Measurements from ENCODE around the gene GIPC1. TPM values are rescaled to one million over a fixed set of nuclear protein-coding genes. Genes with fewer than 3 reads are reported as not detected.

Gene GIPC1
- total and polyA plus RNA-seq, 9 of the 15 experiments (the other 6 are each of a cell fraction or from before 2014, with no cell fraction given), result 0.49 to 54.7 (median 24.8) TPM

GRCh38 chr19:14516746-14517438, 21.0 kb upstream of the GIPC1 start (continued):
- TF ChIP-seq MAZ (CRISPR knock-in tag; conservative IDR thresholded peaks at IDR 0.05 in 1 of 2, IDR thresholded peaks at IDR 0.05 in 1 of 2), result peak in 1 of 2 experiments; percentile 29; a peak in 1 of 4 replicates
- peak; percentile 35; the same call in 1 of the 2 replicates for TF ChIP-seq RREB1 (CRISPR knock-in tag; IDR thresholded peaks at IDR 0.05)
- peak; percentile 7 to 44; a peak in 1 of 4 replicates for TF ChIP-seq SIN3A (IDR thresholded peaks at IDR 0.05; ENCODE audit: borderline replicate concordance in 2 of 2, control insufficient read depth in 1 of 2, low read depth in 2 of 2, low read length in 2 of 2)
- no peak for TF ChIP-seq ETV6 (IDR thresholded peaks at IDR 0.05; ENCODE audit: borderline replicate concordance in 1 of 2, low read depth in 2 of 2, low read length in 1 of 2)
- TF ChIP-seq ETV6 (CRISPR knock-in tag; IDR thresholded peaks at IDR 0.05; ENCODE audit: borderline replicate concordance), result no peak
- no peak for TF ChIP-seq HBP1 (CRISPR knock-in tag; IDR thresholded peaks at IDR 0.05)
- peak in 1 of 2 experiments; percentile 12; a peak in 2 of 4 replicates for TF ChIP-seq TEAD1 (CRISPR knock-in tag; IDR thresholded peaks at IDR 0.05)
- 0 out of 2 replicates have a peak, but pooled peaks have one; percentile 1 for TF ChIP-seq POLR2AphosphoS2 (IDR thresholded peaks at IDR 0.05; ENCODE audit: low read length)

Data from K562 (cell line).